ENCODE measurements around the gene PALLD. TPM values are rescaled to one million over a fixed set of nuclear protein-coding genes. Genes with fewer than 3 reads are reported as not detected.
"Not testable (repeated sequence)": the region's sequence is repeated elsewhere in the genome, so short reads cannot be mapped to it uniquely, and the experiment has no call there.

PALLD gene
- total RNA-seq, 1 donor from 2014 or later = 250 TPM

DNA sequence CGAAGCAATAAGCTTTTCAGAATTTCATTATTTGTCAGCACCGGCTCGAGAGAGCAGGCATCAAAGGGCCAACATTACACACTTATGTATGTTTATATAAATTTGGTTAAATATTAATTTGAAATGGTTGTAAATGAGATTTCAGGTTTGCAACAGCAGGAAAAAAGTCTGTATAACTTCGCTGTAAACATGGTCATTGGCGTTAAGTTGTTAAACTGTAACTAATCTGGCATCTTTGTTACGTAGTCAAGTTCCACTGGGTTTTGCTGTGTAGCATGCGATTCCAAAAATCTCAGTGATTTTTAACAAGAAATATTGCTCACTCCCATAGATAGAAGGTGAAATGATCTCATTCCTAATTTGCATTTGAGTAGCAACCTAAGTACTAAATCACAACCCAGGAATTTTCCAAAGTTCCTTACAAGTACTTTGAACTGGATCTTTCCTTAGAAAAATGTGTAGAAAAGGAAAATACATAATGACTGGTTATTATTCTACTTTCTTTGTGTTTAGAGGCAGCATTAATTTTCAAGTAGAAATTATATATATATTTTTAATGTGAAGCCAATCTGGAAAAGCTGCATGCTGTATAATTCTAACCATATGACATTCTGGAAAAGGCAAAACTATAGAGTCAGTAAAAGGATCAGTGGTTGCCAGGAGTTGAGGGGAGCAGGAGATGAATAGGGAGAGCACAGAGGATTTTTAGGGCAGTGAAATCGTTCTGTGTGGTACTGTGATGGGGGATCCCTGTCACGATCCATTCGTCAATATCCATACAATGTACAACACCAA is 291.1 kb downstream of the PALLD start:
- no peak for DNase-seq (ENCODE audit: low read depth)

GRCh38 chr4:168790898-168791297 is 294.0 kb downstream of the PALLD start:
- peak; percentile 50 for DNase-seq (ENCODE audit: low read depth)

DNA sequence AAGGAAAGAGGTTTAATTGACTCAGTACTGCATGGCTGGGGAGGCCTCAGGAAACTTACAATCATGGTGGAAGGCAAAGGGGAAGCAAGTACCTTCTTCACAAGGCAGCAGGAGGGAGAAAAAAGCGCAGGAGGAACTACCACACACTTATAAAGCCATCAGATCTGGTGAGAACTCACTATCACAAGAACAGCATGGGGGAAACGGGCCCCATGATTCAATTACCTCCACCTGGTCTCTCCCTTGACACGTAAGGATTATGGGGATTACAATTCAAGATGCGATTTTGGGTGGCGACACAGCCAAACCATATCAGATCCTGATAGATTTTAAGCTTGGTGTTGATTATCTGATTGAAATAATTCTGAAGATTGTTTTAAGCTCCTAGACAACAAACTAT is 294.5 kb downstream of the PALLD start:
- no peak for DNase-seq (ENCODE audit: low read depth)

- no peak for DNase-seq (ENCODE audit: low read depth)
Measured at GRCh38 chr4:168793542-168793941, 296.7 kb downstream of the PALLD start.

DNA sequence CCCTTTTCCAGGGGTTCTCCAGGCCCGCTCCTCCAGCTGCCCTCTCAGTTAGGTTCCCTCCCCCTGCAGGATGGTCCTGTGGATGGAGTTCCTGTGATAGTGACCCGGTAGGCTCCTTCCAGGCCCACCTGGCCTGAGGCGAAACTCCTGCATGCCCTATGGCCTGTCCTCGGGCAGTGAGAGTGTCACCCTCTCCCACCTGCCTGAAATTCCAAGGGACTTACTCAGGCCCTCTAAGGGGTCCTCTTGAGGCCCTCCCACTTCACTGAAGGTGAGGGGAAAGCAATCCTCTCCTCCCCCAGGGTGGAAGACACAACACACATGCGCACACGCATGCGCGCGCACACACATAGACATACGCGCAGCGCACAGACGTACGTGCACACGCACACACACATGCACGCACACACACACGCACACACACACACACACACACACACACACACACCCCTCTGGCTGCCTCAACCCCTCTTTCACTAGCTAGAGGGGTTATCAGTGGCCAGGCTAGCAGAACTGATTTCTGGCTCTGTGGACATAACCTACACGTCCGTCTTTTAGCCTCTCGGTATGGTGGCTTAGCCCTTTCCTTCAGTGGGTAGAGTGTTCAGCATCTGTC is 297.3 kb downstream of the PALLD start:
- no peak for DNase-seq (ENCODE audit: low read depth)

DNA sequence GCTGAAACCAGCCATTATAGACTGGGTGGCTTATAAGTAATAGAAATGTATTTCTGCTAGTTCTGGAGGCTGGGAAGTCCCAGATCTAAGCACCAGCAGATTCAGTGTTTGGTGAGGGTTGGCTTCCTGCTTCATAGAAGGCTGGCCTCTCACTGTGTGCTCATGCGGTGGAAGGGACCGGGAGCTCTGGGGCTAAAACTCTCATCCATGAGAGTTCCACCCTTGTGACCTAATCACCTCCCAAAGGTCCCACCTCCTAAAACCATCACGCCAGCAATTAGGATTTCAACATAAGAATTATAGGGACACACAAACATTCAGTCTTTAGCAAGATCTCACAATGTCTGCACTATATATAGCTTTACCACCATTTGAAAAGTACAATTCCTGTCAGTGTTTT is 298.0 kb downstream of the PALLD start:
- DNase-seq (ENCODE audit: low read depth) = no peak

DNA sequence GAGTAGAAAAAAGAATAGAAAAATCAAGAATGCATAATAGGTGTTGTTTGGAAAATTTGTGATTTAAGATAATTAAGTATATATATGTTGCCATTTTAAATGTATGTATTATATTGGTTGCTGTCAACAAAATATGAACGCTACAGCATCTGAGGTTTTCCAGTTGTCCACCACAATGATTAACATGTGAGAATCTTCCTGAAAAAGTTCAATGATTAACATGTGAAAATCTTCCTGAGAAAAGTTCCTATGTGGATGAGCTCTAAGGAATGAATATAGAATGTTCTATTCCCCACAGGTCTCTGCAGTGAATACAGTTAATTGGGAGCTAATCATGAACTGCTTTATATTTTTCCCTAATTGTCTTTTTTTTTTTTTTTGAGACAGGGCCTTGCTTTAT is 298.5 kb downstream of the PALLD start:
- no peak for DNase-seq (ENCODE audit: low read depth)

DNA sequence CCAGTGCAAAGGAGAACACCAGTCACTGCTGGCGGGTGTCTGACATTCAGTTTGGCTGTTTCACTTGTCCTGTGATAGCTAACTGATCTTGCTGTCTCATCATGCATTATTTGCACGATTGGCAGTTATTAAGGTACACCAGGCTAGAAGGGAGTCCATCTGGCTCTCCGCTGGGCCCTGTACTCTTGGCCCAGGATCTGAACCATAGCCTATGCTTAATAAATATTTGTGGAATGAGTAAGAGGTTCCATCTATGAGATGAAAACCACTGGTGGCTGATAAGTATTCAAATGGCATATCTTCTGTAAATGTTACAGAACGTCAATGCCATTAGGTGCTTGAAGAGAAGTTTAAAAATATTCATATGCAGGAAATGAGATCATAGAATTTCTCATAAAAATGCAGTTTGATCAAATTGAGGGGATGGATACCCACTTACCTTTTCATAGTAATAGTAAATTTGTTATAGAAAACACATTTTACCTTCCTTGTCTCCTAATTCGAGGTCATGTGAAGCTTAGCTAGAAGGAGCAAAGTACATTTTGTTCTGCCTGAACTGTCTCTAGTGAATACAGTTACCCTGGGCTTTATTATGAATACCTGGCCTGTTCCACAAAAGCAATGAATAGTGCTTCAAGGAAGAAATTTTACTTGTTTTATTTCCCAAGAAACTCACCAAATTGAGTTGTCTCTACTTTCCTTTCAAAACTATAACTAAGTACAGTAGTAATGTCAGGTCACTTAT is 299.7 kb downstream of the PALLD start:
- DNase-seq (ENCODE audit: low read depth) = peak; percentile 50

DNA sequence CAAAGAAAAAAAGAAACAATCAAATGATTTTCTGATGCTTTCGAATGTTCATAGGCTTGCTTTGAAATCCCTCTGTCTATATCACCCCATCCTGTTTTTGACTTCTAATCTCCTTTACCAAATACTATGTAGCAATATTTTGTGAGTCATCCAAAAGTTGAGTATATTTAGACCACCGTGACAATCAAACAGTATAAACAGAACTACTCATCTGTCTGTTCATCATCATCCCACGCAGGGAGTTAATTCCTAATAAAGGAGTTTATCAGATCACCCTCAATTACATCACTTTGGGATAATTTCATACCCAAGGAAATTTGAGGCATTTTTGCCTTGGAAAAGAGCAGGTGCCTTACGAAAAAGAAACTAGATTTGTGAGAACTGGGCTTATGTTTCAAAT is 300.3 kb downstream of the PALLD start:
- DNase-seq (ENCODE audit: low read depth) = peak; percentile 68

GRCh38 chr4:168797738-168798375 is 301.0 kb downstream of the PALLD start:
- DNase-seq (ENCODE audit: low read depth) = no peak

DNA sequence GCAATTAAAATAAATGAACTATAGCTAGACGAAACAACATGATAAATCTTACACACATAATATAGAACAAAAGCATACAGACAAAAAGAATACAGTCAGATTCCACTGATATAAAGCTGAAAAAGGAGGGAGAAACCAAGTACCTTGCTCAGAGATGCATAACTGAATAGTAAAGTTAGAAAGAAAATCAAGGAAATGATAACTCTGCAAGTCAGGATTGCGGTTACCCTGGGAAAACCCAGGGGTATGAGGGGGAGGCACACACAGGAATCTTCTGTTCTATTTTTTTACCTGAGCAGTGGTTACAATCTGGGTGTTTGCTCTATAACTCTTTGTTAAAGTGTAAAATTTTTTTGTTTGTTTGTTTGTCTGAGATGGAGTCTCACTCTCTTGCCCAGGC is 304.1 kb downstream of the PALLD start:
- DNase-seq (ENCODE audit: low read depth) = no peak

DNA sequence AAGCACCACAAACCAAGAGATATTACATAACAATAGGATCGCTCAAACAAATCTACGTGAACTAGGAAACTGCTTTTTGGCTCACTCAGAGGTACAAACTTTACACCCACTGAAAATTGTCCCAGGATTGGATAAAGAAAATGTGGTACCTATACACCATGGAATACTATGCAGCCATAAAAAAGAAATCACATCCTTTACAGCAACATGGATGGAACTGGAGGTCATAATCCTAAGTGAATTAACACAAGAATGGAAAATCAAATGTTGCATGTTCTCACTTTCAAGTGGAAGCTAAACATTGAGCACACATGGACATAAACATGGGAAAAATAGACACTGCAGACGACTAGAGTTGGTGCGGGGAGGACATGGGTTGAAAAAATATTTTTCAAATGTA is 305.4 kb downstream of the PALLD start:
- no peak for DNase-seq (ENCODE audit: low read depth)

- DNase-seq (ENCODE audit: low read depth) = not testable (repeated sequence)
Measured at GRCh38 chr4:168803052-168803451, 306.2 kb downstream of the PALLD start.

DNA sequence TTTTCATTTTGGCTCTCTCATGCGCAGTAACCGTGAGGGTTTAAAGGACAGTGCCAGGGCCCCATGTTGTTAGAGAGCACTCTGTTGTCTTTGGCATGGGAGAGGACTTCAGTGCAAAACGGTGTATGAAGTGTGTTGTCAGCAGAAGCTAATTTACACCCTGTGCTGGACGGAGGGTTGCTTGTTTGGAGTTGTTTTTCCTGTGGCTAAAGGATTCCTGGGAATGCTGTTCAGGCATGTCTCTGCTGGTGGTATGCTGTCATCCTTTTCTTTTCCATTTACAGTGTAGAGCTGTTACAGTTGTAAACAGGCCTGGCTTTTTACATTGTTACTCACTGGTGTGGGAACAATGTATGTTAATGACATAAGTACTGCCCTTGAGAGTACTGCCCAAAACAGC is 306.9 kb downstream of the PALLD start:
- DNase-seq (ENCODE audit: low read depth) = peak; percentile 76

DNA sequence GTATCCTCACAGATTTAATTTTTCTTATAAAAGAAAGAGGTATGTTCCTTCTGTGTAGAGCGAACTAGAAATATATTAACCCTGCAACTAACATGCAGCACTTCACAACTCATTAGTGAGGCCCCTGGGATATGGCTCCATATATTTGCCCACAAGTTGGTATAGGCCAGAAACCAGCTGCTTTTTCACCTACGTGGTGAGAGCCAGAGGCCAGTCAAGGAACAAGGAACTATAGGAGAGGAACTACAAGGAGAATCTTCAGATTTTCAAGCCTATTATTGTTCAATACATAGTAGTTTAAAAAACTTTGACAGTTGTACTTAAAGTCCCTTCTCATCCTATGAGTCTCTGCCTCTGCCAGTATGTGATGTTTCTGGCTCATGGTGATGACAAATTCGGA is 307.3 kb downstream of the PALLD start:
- no peak for DNase-seq (ENCODE audit: low read depth)

DNA sequence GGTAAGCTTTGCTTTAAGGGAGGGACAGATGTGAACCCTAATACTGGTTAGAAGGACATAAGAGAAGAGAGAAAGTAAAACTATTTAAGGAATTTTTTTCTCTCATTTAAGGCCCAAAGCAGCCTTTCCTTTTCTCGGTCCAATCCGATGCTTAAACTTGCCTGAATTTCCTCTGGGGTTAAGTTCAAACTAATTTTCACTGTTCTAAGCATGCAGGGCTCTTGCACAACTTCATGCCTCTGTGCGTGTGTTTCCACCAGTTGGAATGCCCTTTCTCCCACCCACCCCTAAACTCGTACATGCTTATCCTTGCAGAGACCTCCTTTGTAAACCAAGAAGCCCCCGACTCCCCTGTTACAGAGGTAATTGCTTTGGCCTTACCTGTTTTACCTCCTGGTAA is 308.5 kb downstream of the PALLD start:
- no peak for DNase-seq (ENCODE audit: low read depth)

DNA sequence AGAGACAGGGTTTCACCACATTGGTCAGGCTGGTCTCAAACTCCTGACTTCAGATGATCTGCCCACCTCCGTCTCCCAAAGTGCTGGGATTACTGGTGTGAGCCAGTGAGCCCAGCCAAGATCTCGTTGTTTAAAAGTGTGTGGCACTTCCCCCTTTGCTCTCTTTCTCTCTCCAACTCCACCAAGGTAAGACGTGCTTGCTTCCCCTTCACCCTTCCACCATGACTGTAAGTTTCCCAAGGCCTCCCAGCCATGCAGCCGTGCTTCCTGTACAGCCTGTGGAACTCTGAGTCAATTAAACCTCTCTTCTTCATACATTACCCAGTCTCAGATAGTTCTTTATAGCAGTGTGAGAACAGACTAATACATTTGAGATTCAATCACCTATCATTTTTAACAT is 309.4 kb downstream of the PALLD start:
- not testable (repeated sequence) for DNase-seq (ENCODE audit: low read depth)

DNA sequence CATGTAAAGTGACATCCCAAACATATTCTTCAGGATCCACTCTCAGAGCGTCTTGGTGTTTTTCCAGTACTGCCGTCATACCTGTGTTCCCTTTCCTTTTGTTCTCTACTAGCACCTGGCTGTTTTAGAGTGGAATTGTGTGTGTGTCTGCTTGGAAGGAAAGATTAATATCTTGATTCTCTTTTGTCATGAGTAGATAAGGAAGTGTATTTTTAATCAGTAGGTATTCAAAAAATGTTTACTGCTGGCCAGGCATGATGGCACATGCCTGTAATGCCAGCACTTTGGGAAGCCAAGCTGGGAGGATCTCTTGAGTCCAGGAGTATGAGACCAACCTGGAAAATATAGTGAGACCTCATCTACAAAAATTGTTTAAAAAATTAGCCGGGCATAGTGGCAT is 314.4 kb downstream of the PALLD start:
- DNase-seq (ENCODE audit: low read depth) = no peak

- peak; percentile 62 for DNase-seq (ENCODE audit: low read depth)
Measured at GRCh38 chr4:168811786-168812651, 315.2 kb downstream of the PALLD start.

- no peak for DNase-seq (ENCODE audit: low read depth)
Measured at GRCh38 chr4:168812806-168813205, 316.0 kb downstream of the PALLD start.

DNA sequence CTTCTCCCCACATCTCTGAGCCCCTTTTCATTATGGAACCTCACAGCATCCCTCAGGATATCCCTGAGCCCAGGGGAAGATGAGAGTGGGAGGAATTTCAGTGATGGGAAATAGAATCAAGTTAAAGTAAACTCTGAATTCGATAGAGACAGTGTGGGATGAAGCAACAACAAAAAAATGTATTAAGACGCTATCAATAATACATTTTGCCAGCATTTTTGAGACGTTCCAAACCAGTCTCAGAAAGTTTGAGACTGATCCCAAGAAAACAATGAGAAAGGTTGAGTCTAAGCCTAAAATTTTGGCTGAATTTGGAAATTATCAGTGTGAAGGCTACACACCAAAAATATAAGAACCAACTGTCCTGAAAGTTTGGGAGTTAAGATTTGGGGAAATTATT is 317.0 kb downstream of the PALLD start:
- no peak for DNase-seq (ENCODE audit: low read depth)

Data from myocyte (in vitro differentiated cells).